H9 (cell line): ENCODE results near the gene UST. TPM values are rescaled to one million over a fixed set of nuclear protein-coding genes. Genes with fewer than 3 reads are reported as not detected.

Experiments
- DNase-seq: peaks from one replicate; pipeline ENCODE4 v3.0.0-alpha.2; 2017
- H2AFZ ChIP-seq: one replicate; pipeline ENCODE4 v1.6.1; 2013; ENCODE audit warnings: mild to moderate bottlenecking, low read length, control low read depth, moderate library complexity
- H2AK5ac ChIP-seq: 2 replicates; pipeline ENCODE4 v1.6.1; 2013; ENCODE audit warnings: low read length, control low read depth, mixed read lengths; ENCODE audit not compliant: insufficient read length
- H2BK120ac ChIP-seq: one replicate; pipeline ENCODE4 v1.6.1; 2013; ENCODE audit warnings: low read depth, mild to moderate bottlenecking, low read length, control low read depth, inconsistent platforms; ENCODE audit not compliant: poor library complexity, severe bottlenecking
- H2BK12ac ChIP-seq: 2 replicates; pipeline ENCODE4 v1.6.1; 2013; ENCODE audit warnings: low read length, control low read depth, mixed read lengths, low read depth; ENCODE audit not compliant: insufficient read length
- H2BK15ac ChIP-seq: 2 replicates; pipeline ENCODE4 v1.6.1; 2013; ENCODE audit warnings: low read depth, low read length, control low read depth
- H2BK20ac ChIP-seq: one replicate; pipeline ENCODE4 v1.6.1; 2013; ENCODE audit warnings: low read depth, mild to moderate bottlenecking, low read length, control low read depth, inconsistent platforms; ENCODE audit not compliant: poor library complexity, severe bottlenecking
- H2BK5ac ChIP-seq: 2 replicates; pipeline ENCODE4 v1.6.1; 2013; ENCODE audit warnings: low read length, control low read depth, mixed read lengths; ENCODE audit not compliant: insufficient read length
- H3K14ac ChIP-seq: 2 replicates; pipeline ENCODE4 v1.6.1; 2013; ENCODE audit warnings: low read length, control low read depth; ENCODE audit not compliant: insufficient read depth
- H3K18ac ChIP-seq: 2 replicates; pipeline ENCODE4 v1.6.1; 2013; ENCODE audit warnings: low read depth, mild to moderate bottlenecking, mixed read lengths, low read length, control low read depth; ENCODE audit not compliant: insufficient read length
- H3K23ac ChIP-seq: 2 replicates; pipeline ENCODE4 v1.6.1; 2013; ENCODE audit warnings: low read length, control low read depth, mixed read lengths, low read depth; ENCODE audit not compliant: insufficient read length
- H3K23me2 ChIP-seq: 2 replicates; pipeline ENCODE4 v1.6.1; 2013; ENCODE audit warnings: low read depth, mild to moderate bottlenecking, mixed read lengths, low read length, control low read depth; ENCODE audit not compliant: insufficient read length, poor library complexity, severe bottlenecking
- H3K27ac ChIP-seq: 2 replicates; pipeline ENCODE4 v1.5.1; 2013; ENCODE audit warnings: low read length, control low read depth, mixed read lengths, low read depth; ENCODE audit not compliant: insufficient read length
- H3K27me3 ChIP-seq: 2 replicates; pipeline ENCODE4 v1.6.1; 2013; ENCODE audit warnings: low read length, control low read depth, inconsistent platforms; ENCODE audit not compliant: insufficient read depth
- H3K4ac ChIP-seq: 2 replicates; pipeline ENCODE4 v1.6.1; 2013; ENCODE audit warnings: low read depth, mild to moderate bottlenecking, control low read depth, inconsistent platforms, low read length, moderate library complexity
- H3K4me1 ChIP-seq: 2 replicates; pipeline ENCODE4 v1.6.1; 2013; ENCODE audit warnings: low read length, control low read depth, inconsistent platforms; ENCODE audit not compliant: insufficient read depth
- H3K4me2 ChIP-seq: 2 replicates; pipeline ENCODE4 v1.6.1; 2013; ENCODE audit warnings: low read length, control low read depth, mixed read lengths; ENCODE audit not compliant: insufficient read length, insufficient read depth
- H3K56ac ChIP-seq: 2 replicates; pipeline ENCODE4 v1.6.1; 2013; ENCODE audit warnings: low read depth, mild to moderate bottlenecking, mixed read lengths, low read length, control low read depth; ENCODE audit not compliant: insufficient read length
- H3K79me1 ChIP-seq: 2 replicates; pipeline ENCODE4 v1.6.1; 2013; ENCODE audit warnings: low read depth, mild to moderate bottlenecking, moderate library complexity, low read length, control low read depth, inconsistent platforms; ENCODE audit not compliant: insufficient read depth, poor library complexity, severe bottlenecking
- H3K79me2 ChIP-seq: 2 replicates; pipeline ENCODE4 v1.6.1; 2013; ENCODE audit warnings: low read length, control low read depth, inconsistent platforms; ENCODE audit not compliant: insufficient read depth
- H3K9ac ChIP-seq: 2 replicates; pipeline ENCODE4 v1.6.1; 2013; ENCODE audit warnings: low read length, control low read depth, mixed read lengths; ENCODE audit not compliant: insufficient read length; ENCODE audit errors: extremely low read depth
- H3K9me3 ChIP-seq: one replicate; pipeline ENCODE4 v1.6.1; 2013; ENCODE audit warnings: low read depth, low read length, inconsistent platforms; ENCODE audit not compliant: control insufficient read depth
- H3T11ph ChIP-seq: one replicate; pipeline ENCODE4 v1.6.1; 2013; ENCODE audit warnings: mild to moderate bottlenecking, low read length, control low read depth, inconsistent platforms
- H4K20me1 ChIP-seq: one replicate; pipeline ENCODE4 v1.6.1; 2013; ENCODE audit not compliant: control insufficient read depth, insufficient read length, insufficient read depth
- H4K5ac ChIP-seq: 2 replicates; pipeline ENCODE4 v1.6.1; 2013; ENCODE audit warnings: low read depth, mild to moderate bottlenecking, mixed read lengths, low read length, control low read depth; ENCODE audit not compliant: insufficient read length
- H4K8ac ChIP-seq: replicated peaks from 2 replicates; pipeline ENCODE4 v1.6.1; 2013; ENCODE audit warnings: low read length, control low read depth, mixed read lengths, low read depth; ENCODE audit not compliant: insufficient read length
- H4K91ac ChIP-seq: 2 replicates; pipeline ENCODE4 v1.6.1; 2013; ENCODE audit warnings: low read depth, mild to moderate bottlenecking, moderate library complexity, mixed read lengths, low read length, control low read depth; ENCODE audit not compliant: insufficient read length
- H3K27ac Mint-ChIP-seq, 3 experiments: 2 replicates in 2 of 3; 3 replicates in 1 of 3; pipeline ENCODE4 v1.8.0; 2020 to 2021; ENCODE audit warnings: mixed read lengths in 3 of 3, mild to moderate bottlenecking in 1 of 3, moderate library complexity in 1 of 3
- H3K27me3 Mint-ChIP-seq: 2 replicates; pipeline ENCODE4 v1.8.0; 2021; ENCODE audit warnings: low read depth, mild to moderate bottlenecking, moderate library complexity, mixed read lengths
- H3K36me3 Mint-ChIP-seq, 3 experiments: 2 replicates in 2 of 3; 3 replicates in 1 of 3; pipeline ENCODE4 v1.8.0; 2020 to 2021; ENCODE audit warnings: low read depth in 3 of 3, mixed read lengths in 3 of 3; ENCODE audit not compliant: insufficient read depth in 1 of 3
- H3K4me1 Mint-ChIP-seq, 2 experiments: 2 replicates each; pipeline ENCODE4 v1.8.0; 2020; ENCODE audit warnings: mixed read lengths in 2 of 2
- H3K4me3 Mint-ChIP-seq, 2 experiments: 2 replicates in 1 of 2; 3 replicates in 1 of 2; pipeline ENCODE4 v1.8.0; 2020 to 2021; ENCODE audit warnings: mild to moderate bottlenecking in 2 of 2, mixed read lengths in 2 of 2, moderate library complexity in 1 of 2
- H3K9me3 Mint-ChIP-seq, 2 experiments: 2 replicates in 1 of 2; 3 replicates in 1 of 2; pipeline ENCODE4 v1.8.0; 2020; ENCODE audit warnings: mild to moderate bottlenecking in 2 of 2, mixed read lengths in 2 of 2, moderate library complexity in 1 of 2
- CTCF ChIP-seq: fragments of 200-600 bp; sonication (generic); conservative IDR thresholded peaks from 3 replicates; pipeline ENCODE4 v1.8.0; 2021; ENCODE audit warnings: antibody characterized with exemption, mild to moderate bottlenecking
- WGBS: extraction: QIAGEN DNeasy Blood & Tissue Kit; methylation state at CpG from one replicate; pipeline ENCODE4 v1.1.7; 2013; ENCODE audit warnings: missing lambda C conversion rate, low lambda C conversion rate, mixed read lengths; ENCODE audit not compliant: insufficient read length; ENCODE audit errors: extremely low coverage; 5-methylcytosine and 5-hydroxymethylcytosine counted together
- total RNA-seq: library from RNA; stranded (reverse); gene quantifications from 2 replicates; pipeline ENCODE4 v1.2.1, GENCODE V29; 2021

The UST gene
- total RNA-seq, 1 experiment from 2014 or later = 14.4 TPM

GRCh38 chr6:148793721-148794120, 46.9 kb downstream of the UST start:
- no peak overlapping the region for H3K4me2 ChIP-seq
- no peak overlapping the region for H4K5ac ChIP-seq
- no peak for TF ChIP-seq CTCF
- H3K27me3 ChIP-seq = no peaks in the 10 kb centered on the region
- no peak overlapping the region for H2BK15ac ChIP-seq
- Mint-ChIP-seq H3K4me1 (peaks cover 30 to 32% of the 10 kb centered on the region in 2 experiments), H3K27ac (no peak overlapping the region), H3K36me3 (peaks cover 12 to 14% (median 13%) of the 10 kb centered on the region in 3 experiments; a peak in 6 of 7 replicates), H3K4me3 (no peak overlapping the region), H3K27me3 (no peaks in the 10 kb centered on the region), H3K9me3 (peaks cover 5 to 9% of the 10 kb centered on the region in 2 experiments; a peak in 2 of 5 replicates)
- no peak overlapping the region for H3K23ac ChIP-seq
- DNase-seq = no peak
- H3K27ac ChIP-seq = no peak overlapping the region
- H3K9me3 ChIP-seq = no peaks in the 10 kb centered on the region
- H3K9ac ChIP-seq = no peak overlapping the region
- H4K91ac ChIP-seq = no peak overlapping the region
- H2BK20ac ChIP-seq = no peak overlapping the region
- H2BK12ac ChIP-seq = no peak overlapping the region
- H3K14ac ChIP-seq = no peak overlapping the region
- H2AK5ac ChIP-seq = no peak overlapping the region
- H3K79me2 ChIP-seq = peaks cover 33% of the 10 kb centered on the region; the same call in 1 of the 2 replicates
- WGBS = no CpG with 5 or more reads among the region's 2 CpGs
- H4K8ac ChIP-seq = no peak overlapping the region
- H3K4ac ChIP-seq = no peak overlapping the region
- H4K20me1 ChIP-seq = no peaks in the 10 kb centered on the region
- H3K23me2 ChIP-seq = no peaks in the 10 kb centered on the region
- H2BK5ac ChIP-seq = no peak overlapping the region
- no peak overlapping the region for H3T11ph ChIP-seq
- no peak overlapping the region for H2AFZ ChIP-seq
- no peak overlapping the region for H3K18ac ChIP-seq
- H3K56ac ChIP-seq = no peak overlapping the region
- H3K4me1 ChIP-seq = peaks cover 8% of the 10 kb centered on the region; the same call in 1 of the 2 replicates
- peaks cover 10% of the 10 kb centered on the region for H3K79me1 ChIP-seq
- no peak overlapping the region for H2BK120ac ChIP-seq
